Lower leg skin (tissue), 4 donors: Measurements from ENCODE around the gene TLCD3A. TPM values are rescaled to one million over a fixed set of nuclear protein-coding genes. Genes with fewer than 3 reads are reported as not detected.
"Not testable (repeated sequence)": the region's sequence is repeated elsewhere in the genome, so short reads cannot be mapped to it uniquely, and the experiment has no call there.

Source experiments
- DNase-seq, 2 donors: peaks; one replicate each; pipeline ENCODE4 v3.0.0-alpha.2; 2019; ENCODE audit warnings: low spot score in 2 of 2
- H3K4me3 ChIP-seq: fragments of 200-600 bp; sonication (generic); 2 replicates; pipeline ENCODE4 v1.5.1; 2017; ENCODE audit warnings: mild to moderate bottlenecking, low read depth; ENCODE audit not compliant: poor library complexity, severe bottlenecking
- CTCF ChIP-seq, 3 donors: fragments of 450-650 bp; IDR thresholded peaks; one replicate each; pipeline ENCODE4 v1.5.1; 2016; ENCODE audit warnings: antibody characterized with exemption in 3 of 3, mild to moderate bottlenecking in 3 of 3, moderate library complexity in 2 of 3
- POLR2A ChIP-seq, 2 donors: fragments of 450-650 bp; IDR thresholded peaks; one replicate each; pipeline ENCODE4 v1.6.1; 2016 to 2017; ENCODE audit warnings: antibody characterized with exemption in 2 of 2, mild to moderate bottlenecking in 1 of 2, moderate library complexity in 1 of 2
- WGBS, 2 donors: methylation state at CpG; one replicate each; pipeline ENCODE4 v1.1.5; 2018; 5-methylcytosine and 5-hydroxymethylcytosine counted together
- intact Hi-C: fragments of 100-400 bp; cut with DNase I; formaldehyde crosslinking; loops from one replicate; pipeline ENCODE4 v1.15.0; 2023; ENCODE audit warnings: low total_unique reads
- total RNA-seq, 4 donors: library from RNA; depleted of rRNA; stranded (reverse); fragments of >200 nt; gene quantifications; one replicate each; pipeline ENCODE4 v1.1.0, GENCODE V29; 2016

TLCD3A gene
- total RNA-seq, 4 donors from 2014 or later: 75.2 to 111 (median 78.8) TPM

- intact Hi-C loops: no loop called here
- TF ChIP-seq CTCF (IDR thresholded peaks at IDR 0.05) (no peak), POLR2A (IDR thresholded peaks at IDR 0.05) (no peak)
- no peak for DNase-seq
- no peak overlapping the region for H3K4me3 ChIP-seq
- 90 to 91% methylated on average over 29 to 36 of the region's 38 CpGs for WGBS, 2 donors
Measured at GRCh38 chr17:746783-747629, 14.6 kb downstream of the TLCD3A start.

DNA sequence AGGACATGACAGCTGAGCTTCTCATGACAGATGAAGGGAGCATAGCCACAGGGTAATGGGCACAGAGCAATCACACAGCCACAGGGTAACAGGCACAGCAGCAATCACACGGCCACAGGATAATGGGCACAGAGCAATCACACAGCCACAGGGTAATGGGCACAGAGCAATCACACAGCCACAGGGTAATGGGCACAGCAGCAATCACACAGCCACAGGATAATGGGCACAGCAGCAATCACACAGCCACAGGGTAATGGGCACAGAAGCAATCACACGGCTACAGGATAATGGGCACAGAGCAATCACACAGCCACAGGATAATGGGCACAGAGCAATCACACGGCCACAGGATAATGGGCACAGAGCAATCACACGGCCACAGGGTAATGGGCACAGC, 16.2 kb downstream of the TLCD3A start:
- 97% methylated on average over 4 of the region's 4 CpGs for WGBS, 2 donors
- intact Hi-C loops, DNase-seq, H3K4me3 ChIP-seq: not testable (repeated sequence)

GRCh38 chr17:749359-749758, 17.0 kb downstream of the TLCD3A start:
- intact Hi-C loops, DNase-seq: not testable (repeated sequence)
- 68 to 85% methylated on average over 7 of the region's 7 CpGs for WGBS, 2 donors

DNA sequence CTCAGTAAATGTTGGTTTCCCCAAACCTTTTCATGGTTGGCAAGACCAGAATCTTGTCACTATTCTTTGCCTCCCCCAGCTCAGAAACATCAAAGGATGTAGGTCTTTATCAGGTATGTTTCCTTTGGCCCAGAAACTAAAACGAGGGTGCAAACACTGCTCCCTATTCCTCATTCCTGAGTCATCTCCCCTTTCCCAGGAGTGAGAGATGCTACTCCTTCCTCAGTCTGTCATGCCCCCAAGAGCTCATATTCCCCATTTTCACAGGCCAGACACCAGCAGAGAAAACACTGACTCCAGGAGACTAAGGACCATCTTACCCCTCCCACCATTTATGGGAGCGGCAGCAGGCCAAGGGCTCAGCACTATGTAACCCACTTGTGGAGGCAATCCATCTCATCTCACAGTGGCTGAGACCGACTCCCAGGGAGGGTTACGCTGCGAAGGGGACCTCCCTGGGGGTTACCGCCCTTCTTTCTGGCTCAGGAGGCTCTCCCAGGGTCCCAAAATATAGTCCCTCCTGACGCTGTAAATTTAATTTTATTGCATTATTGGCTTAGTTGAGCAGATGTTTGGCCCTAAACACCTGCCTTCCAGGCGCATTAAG, 18.1 kb downstream of the TLCD3A start:
- TF ChIP-seq POLR2A (IDR thresholded peaks at IDR 0.05): no peak
- no peak for TF ChIP-seq CTCF (IDR thresholded peaks at IDR 0.05)
- 46 to 60% methylated on average over 8 of the region's 8 CpGs for WGBS, 2 donors
- no peak overlapping the region for H3K4me3 ChIP-seq
- no peak for DNase-seq
- intact Hi-C loops: loop anchor here (5.0 kb wide), 1 partner anchor 338 kb away; a partner anchor contains a TSS

More at GRCh38 chr17:749359-749758, 17.0 kb downstream of the TLCD3A start:
- H3K4me3 ChIP-seq: not testable (repeated sequence)

- peak overlapping the region; percentile 52 for H3K4me3 ChIP-seq
- 1 to 2% methylated on average over 35 to 36 of the region's 49 CpGs for WGBS, 2 donors
- peak in 1 of 2 donors; percentile 89 for DNase-seq
- intact Hi-C loops: loop anchor here (5.0 kb wide), 1 partner anchor 339 kb away; a partner anchor contains a TSS
- no peak for TF ChIP-seq POLR2A (IDR thresholded peaks at IDR 0.05)
- TF ChIP-seq CTCF (IDR thresholded peaks at IDR 0.05): no peak
Measured at GRCh38 chr17:751269-752001, 19.0 kb downstream of the TLCD3A start.

DNA sequence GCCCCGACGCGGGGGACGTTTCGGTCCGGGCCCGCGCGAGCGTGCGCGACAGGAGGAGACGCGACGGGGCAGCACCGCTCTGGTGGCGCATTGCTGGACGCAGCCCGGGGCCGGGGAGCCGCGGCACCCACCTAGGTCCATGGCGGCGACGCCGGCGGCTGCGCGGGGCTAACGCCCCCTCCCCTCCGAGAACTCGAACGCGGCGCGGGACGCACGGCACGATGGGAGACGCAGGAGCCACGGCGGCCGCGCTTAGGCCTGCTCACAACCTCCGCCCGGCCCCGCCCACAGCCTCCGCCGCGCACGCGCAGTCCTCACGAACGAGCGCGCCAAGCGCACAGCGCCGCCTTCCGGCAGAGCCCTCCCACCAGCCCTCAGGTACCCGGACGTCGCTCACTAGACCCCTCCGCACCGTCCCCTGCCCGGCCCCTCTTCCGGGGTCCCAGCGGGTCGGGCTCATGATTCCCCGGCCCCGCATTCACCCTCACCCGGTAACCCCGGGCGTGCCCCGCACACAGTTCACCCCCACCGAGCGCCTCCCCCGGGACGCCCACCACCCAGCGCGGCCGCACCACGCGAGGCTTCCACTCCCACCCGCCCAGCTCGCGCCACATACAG, 19.7 kb downstream of the TLCD3A start, which contains the start of gene GEMIN4:
TSS of gene GEMIN4 (minus strand) at position 263 of the 618 bp plus-strand sequence. CDS start at position 141, 122 bp downstream.
- H3K4me3 ChIP-seq: peak within 1 kb of the TSS; percentile 52
- TF ChIP-seq CTCF (IDR thresholded peaks at IDR 0.05) (peak in 1 of 3 donors; percentile 56), POLR2A (IDR thresholded peaks at IDR 0.05) (peak in 1 of 2 donors; percentile 39)
- intact Hi-C loops: loop anchor here (5.0 kb wide), 1 partner anchor 340 kb away; a partner anchor contains a TSS
- peak; percentile 89 to 98 for DNase-seq
- WGBS, 2 donors: 1 to 2% methylated on average over 34 to 37 of the region's 87 CpGs
